ENCODE data around the gene CA10.

- TF ChIP-seq CTCF (IDR thresholded peaks at IDR 0.05), result no peak
- no peak for TF ChIP-seq POLR2A (IDR thresholded peaks at IDR 0.05)
- no peak for TF ChIP-seq POLR2AphosphoS5 (IDR thresholded peaks at IDR 0.05; ENCODE audit: insufficient read depth in 1 of 2, low read depth in 1 of 2)
Observed at GRCh38 chr17:51833045-51833444, 325.5 kb downstream of the CA10 start.

Data from vagina (tissue), 2 donors.